KG1 (cell line): ENCODE data around the gene ANK3.
"Not testable (repeated sequence)": the region's sequence is repeated elsewhere in the genome, so short reads cannot be mapped to it uniquely, and the experiment has no call there.

ENCODE experiments used
- DNase-seq: peaks from one replicate; lab custom pipeline; 2025; lab: John Stamatoyannopoulos, UW

ANK3 gene

GRCh38 chr10:60086862-60087261, 302.8 kb downstream of the ANK3 start:
- DNase-seq = no peak

DNA sequence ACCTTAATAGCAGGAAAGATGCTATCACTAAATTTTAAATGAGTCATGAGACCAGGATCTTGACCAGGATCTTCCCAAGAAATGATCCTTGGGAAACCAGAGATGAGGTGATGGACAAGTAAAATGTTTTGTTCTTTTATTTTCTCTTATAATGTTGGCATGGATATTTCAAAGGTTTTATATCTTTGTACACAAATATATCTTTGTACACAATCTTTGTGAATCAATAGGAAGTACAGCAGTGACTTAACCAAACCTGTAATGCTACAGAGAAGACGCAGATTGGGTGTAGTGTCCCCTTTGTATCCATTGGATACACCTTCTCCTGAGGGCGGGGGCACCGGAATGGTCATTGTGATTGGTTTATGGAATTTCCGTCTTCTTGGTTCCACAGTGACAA, 303.3 kb downstream of the ANK3 start:
- DNase-seq = no peak

- no peak for DNase-seq
These were observed 306.8 kb downstream of the ANK3 start for GRCh38 chr10:60082744-60083344.

GRCh38 chr10:60082341-60082740, 307.3 kb downstream of the ANK3 start:
- no peak for DNase-seq

- no peak for DNase-seq
These were observed 315.7 kb downstream of the ANK3 start for GRCh38 chr10:60073781-60074656.

DNA sequence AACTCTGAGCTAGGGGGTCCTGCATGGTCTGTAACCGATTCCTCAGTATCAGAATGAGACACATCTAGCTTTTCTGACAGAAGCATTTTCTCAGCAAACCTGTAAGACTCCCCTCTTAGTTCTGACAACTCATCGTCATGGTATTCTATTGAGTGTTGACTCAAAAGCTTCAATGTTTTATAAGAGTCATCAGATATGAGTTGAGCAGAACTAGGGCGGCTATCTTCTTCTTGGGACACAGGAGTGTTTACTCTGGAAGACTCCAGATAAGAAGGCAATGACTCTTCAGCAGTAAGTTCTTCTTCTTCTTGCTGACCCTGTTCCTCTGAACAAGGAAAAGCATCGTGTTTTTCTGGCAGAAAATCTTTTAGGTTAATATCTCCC, 316.3 kb downstream of the ANK3 start:
- DNase-seq = no peak

DNA sequence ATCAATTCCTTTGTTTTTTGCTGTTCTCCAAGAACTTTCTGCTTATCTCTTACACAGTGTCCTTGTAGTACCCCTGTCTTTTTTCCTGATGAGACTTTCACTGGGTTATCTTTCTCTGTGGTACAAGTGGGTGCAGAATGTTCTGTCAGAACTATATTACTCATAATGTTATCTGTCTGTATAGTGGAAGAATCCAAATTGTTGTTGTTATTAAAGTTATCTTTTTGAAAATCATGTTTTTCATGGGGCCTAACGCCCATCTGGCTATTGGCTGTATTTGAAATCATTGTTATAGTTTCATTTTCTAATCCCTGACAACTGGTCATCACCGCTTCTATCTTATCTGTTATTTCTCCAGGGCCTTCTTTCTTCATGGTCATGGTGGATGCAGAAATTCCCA, 320.4 kb downstream of the ANK3 start:
- no peak for DNase-seq

GRCh38 chr10:60050366-60050765, 339.3 kb downstream of the ANK3 start:
- no peak for DNase-seq

- no peak for DNase-seq
These were observed 341.6 kb downstream of the ANK3 start for GRCh38 chr10:60048091-60048501.

DNA sequence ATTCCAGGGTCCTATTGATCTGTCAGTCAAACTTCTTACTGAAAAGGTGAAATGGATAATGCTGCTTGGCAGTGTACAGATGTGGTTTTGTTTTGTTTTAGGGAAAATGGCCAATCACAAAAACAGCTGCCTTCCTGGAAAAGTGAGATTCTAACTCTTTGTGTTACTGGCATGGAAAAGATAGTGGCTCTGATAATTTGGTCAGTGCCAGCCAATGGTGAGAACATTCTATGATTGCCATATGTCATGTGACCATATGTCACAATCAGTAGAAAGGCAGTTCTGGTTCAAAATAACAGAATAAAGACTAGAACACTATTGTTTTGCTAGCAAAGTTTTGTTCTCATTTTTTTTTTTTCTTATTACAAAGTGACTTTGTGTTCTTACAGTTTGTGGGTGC, 344.1 kb downstream of the ANK3 start:
- no peak for DNase-seq

DNA sequence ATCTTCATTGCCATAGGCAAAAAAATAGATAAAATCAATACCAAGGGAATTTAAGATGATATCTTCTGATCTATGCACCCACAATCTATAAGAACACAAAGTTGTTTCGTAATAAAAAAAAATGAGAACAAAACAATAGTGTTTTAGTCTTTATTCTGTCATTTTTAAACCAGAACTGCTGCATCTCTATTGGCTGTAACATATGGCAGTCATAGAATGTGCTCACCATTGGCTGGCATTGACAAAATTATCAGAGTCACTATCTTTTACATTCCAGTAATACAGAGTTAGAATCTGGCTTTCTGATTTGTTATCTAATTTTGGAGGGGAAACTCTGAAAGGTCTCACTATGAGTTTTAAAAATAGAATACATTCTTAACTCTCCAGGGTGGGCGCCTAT, 344.7 kb downstream of the ANK3 start:
- no peak for DNase-seq

- DNase-seq = no peak
These were observed 345.4 kb downstream of the ANK3 start for GRCh38 chr10:60044242-60044641.

DNA sequence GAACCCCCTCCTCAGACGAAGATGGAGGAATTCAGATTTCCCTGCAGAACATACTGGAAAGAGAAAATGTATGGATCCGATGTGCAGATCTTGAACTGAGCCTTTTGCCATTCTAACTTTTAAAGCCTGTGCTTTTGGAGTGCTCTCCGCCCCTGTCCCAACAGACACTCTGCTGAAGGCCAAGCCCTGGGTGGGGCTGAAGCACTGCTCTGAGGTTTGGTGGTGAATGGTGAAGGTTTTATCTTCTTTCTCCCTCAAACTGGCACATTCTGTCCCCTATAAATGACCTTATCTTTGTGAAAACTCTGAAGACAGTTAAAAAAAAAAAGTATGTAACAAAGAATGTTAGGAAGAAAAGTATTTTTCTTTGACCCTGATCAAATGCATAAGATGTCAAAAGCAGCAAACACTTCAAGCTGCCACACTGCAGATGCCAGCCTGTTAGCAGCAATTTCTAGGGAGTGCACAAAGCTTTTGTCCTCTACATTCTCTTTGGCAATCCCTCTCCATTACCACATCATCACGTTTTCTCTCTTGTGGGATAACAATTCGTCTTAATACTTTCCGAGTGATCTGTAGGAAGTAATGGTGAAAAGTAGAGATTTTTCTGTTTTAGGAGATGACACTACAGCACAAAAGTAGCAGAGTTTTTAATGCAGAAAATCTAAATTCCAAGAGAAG, 346.0 kb downstream of the ANK3 start:
- DNase-seq = no peak

DNA sequence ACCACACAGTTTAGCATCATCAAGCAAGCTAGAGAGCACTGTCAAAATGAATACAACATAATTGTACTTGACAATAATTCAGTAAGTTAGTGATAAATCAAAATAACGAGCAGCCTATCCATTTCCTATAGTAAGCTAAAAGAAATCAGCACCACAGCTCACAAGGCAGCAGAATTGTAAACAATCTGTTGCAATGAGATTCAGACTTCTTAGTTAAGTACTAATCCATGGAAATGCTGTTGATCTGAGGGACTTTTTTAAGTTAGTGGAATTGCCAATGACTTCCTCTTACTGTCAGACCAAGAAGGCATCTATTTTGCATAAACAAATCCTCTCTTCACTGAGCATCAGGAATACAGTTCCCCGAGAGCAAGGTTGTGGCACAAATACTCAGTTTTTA, 346.8 kb downstream of the ANK3 start:
- DNase-seq = no peak

- DNase-seq = no peak
These were observed 347.4 kb downstream of the ANK3 start for GRCh38 chr10:60042262-60042661.

GRCh38 chr10:60041489-60042133, 348.1 kb downstream of the ANK3 start:
- DNase-seq = no peak

- DNase-seq = no peak
These were observed 349.5 kb downstream of the ANK3 start for GRCh38 chr10:60040014-60040662.

DNA sequence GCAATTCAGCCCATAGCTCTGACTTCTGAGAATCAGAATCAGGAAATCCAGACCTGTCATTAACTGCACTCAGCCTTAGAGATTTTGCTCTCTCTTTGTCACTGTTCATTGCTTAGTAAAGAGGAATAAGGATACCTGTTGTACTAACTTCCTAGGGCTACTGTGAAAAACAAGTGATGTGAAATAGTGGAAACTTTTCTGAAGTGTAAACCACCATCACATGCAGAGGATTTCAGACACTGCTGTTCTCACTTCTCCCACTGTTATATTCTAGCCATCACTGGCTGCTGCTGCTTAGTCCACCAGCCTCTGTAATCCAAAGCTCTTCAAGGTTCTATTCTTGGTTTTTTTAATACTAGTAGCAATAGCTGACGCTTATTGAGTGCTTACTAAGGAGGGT, 353.7 kb downstream of the ANK3 start:
- DNase-seq = no peak

DNA sequence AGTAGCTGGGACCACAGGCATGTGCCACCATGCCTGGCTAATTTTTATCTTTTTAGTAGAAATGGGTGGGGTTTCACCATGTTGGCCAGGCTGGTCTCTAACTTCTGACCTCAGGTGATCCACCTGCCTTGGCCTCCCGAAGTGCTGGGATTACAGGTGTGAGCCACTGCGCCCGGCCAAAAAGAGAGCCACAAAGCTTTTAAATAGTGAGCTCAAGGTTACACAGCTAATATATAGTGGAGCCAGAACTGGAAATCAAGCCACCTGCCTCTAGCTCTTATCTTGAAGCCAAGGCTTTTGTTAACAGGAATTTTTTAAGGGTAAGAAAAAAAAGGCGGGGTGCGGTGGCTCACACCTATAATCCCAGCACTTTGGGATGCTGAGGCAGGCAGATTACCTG, 354.3 kb downstream of the ANK3 start:
- not testable (repeated sequence) for DNase-seq

GRCh38 chr10:60032723-60033122, 357.0 kb downstream of the ANK3 start:
- DNase-seq = no peak

DNA sequence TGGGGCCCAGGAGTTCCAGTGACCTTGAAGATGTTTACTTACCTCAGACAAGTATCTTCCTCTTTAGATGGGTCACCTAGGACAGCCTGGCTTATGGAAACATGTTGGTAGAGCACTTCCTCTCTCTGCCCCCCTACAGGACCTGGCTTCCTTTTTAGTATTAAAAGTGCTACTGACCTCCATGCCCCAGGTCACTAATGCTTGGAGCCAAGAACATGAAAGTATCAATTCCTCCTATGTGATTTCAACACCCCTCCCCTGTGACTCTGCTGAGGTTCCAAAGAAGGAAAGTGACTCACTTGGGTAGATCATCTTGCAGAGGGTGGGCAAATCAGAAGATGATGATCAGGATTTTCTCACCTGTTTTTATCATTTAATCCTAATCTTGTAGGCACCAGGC, 358.0 kb downstream of the ANK3 start:
- DNase-seq = no peak

- DNase-seq = no peak
These were observed 358.5 kb downstream of the ANK3 start for GRCh38 chr10:60031183-60031582.
